OCI-LY3 (cell line): ENCODE results near the gene MARK3.

ENCODE experiments used
- H2AFZ ChIP-seq: fragments of 200-600, 300-600 bp; shearing (Covaris generic); 2 replicates; pipeline ENCODE4 v1.6.0; 2014; ENCODE audit warnings: antibody characterized with exemption, low read depth, low read length
- H3K27ac ChIP-seq: fragments of 200-600, 300-600 bp; sonication (generic); 2 replicates; pipeline ENCODE4 v1.5.1; 2014; ENCODE audit warnings: mild to moderate bottlenecking, low read length, moderate library complexity, mixed read lengths
- H3K27me3 ChIP-seq: fragments of 200-600, 300-600 bp; sonication (generic); 2 replicates; pipeline ENCODE4 v1.6.1; 2014; ENCODE audit warnings: low read depth, low read length, mixed read lengths
- H3K36me3 ChIP-seq: fragments of 200-600, 300-600 bp; sonication (generic); replicated peaks from 2 replicates; pipeline ENCODE3; 2014; ENCODE audit warnings: low read depth, low read length, mixed read lengths
- H3K4me1 ChIP-seq: fragments of 300-600, 200-600 bp; sonication (generic); 2 replicates; pipeline ENCODE4 v1.6.1; 2014; ENCODE audit warnings: low read length, mixed read lengths
- H3K4me2 ChIP-seq: fragments of 200-600, 300-600 bp; sonication (generic); 2 replicates; pipeline ENCODE4 v1.6.1; 2014; ENCODE audit warnings: low read length, mixed read lengths
- H3K4me3 ChIP-seq: fragments of 300-600, 200-600 bp; sonication (generic); 2 replicates; pipeline ENCODE4 v1.5.1; 2014; ENCODE audit warnings: antibody characterized with exemption, mild to moderate bottlenecking, low read length, moderate library complexity
- H3K79me2 ChIP-seq: fragments of 300-600, 200-600 bp; shearing (Covaris generic); 2 replicates; pipeline ENCODE4 v1.6.1; 2014; ENCODE audit warnings: mild to moderate bottlenecking, low read length, mixed read lengths
- H3K9ac ChIP-seq: fragments of 300-600, 200-600 bp; shearing (Covaris generic); 2 replicates; pipeline ENCODE4 v1.6.0; 2014; ENCODE audit warnings: mild to moderate bottlenecking, low read length, moderate library complexity
- H3K9me3 ChIP-seq: fragments of 200-600, 300-600 bp; shearing (Covaris generic); 2 replicates; pipeline ENCODE4 v1.6.1; 2014; ENCODE audit warnings: low read length, mixed read lengths; ENCODE audit not compliant: insufficient read depth
- H4K20me1 ChIP-seq: fragments of 200-600, 300-600 bp; sonication (generic); 2 replicates; pipeline ENCODE4 v1.6.1; 2016; ENCODE audit warnings: low read length, mixed read lengths; ENCODE audit not compliant: insufficient read depth
- CTCF ChIP-seq: fragments of 200-600, 300-600 bp; sonication (generic); IDR thresholded peaks from 2 replicates; pipeline ENCODE4 v1.5.1; 2014; ENCODE audit warnings: antibody characterized with exemption, low read length, low read depth
- EZH2phosphoT487 ChIP-seq: fragments of 200-600 bp; shearing (Covaris generic); IDR thresholded peaks from 2 replicates; pipeline ENCODE4 v1.6.1; 2018; ENCODE audit warnings: antibody characterized with exemption, mixed run types, low read depth

Gene MARK3

GRCh38 chr14:103545219-103545914, 160.2 kb downstream of the MARK3 start:
- H3K4me1 ChIP-seq, result peaks cover 6% of the 10 kb centered on the region; the same call in 1 of the 2 replicates
- TF ChIP-seq EZH2phosphoT487 (no peak), CTCF (no peak)
- no peaks in the 10 kb centered on the region for H3K79me2 ChIP-seq
- H3K27me3 ChIP-seq, result 0 out of 2 replicates have a peak, but pooled peaks cover 3% of the 10 kb centered on the region
- no peak overlapping the region for H2AFZ ChIP-seq
- no peak overlapping the region for H3K4me3 ChIP-seq
- H4K20me1 ChIP-seq, result no peaks in the 10 kb centered on the region
- H3K9ac ChIP-seq, result no peak overlapping the region
- H3K9me3 ChIP-seq, result no peaks in the 10 kb centered on the region
- H3K27ac ChIP-seq, result no peak overlapping the region
- no peak overlapping the region for H3K4me2 ChIP-seq
- no peaks in the 10 kb centered on the region for H3K36me3 ChIP-seq

GRCh38 chr14:103545915-103546651, 160.9 kb downstream of the MARK3 start:
- Histone ChIP-seq H3K36me3 (no peaks in the 10 kb centered on the region), H2AFZ (no peak overlapping the region), H3K4me1 (peaks cover 6% of the 10 kb centered on the region; the same call in 1 of the 2 replicates), H3K9ac (no peak overlapping the region), H4K20me1 (no peaks in the 10 kb centered on the region), H3K27ac (no peak overlapping the region), H3K4me2 (peak overlapping the region; percentile 30), H3K4me3 (no peak overlapping the region), H3K27me3 (0 out of 2 replicates have a peak, but pooled peaks cover 3% of the 10 kb centered on the region), H3K79me2 (no peaks in the 10 kb centered on the region), H3K9me3 (no peaks in the 10 kb centered on the region)
- TF ChIP-seq CTCF (no peak), EZH2phosphoT487 (no peak)

GRCh38 chr14:103546652-103547454, 161.6 kb downstream of the MARK3 start:
- no peaks in the 10 kb centered on the region for H3K79me2 ChIP-seq
- H3K4me1 ChIP-seq, result peaks cover 6% of the 10 kb centered on the region; the same call in 1 of the 2 replicates
- H3K4me3 ChIP-seq, result no peak overlapping the region
- H3K9ac ChIP-seq, result no peak overlapping the region
- H3K27ac ChIP-seq, result no peak overlapping the region
- H3K36me3 ChIP-seq, result no peaks in the 10 kb centered on the region
- TF ChIP-seq CTCF, result peak; percentile 98
- no peak for TF ChIP-seq EZH2phosphoT487
- no peaks in the 10 kb centered on the region for H3K9me3 ChIP-seq
- H2AFZ ChIP-seq, result no peak overlapping the region
- 0 out of 2 replicates have a peak, but pooled peaks cover 3% of the 10 kb centered on the region for H3K27me3 ChIP-seq
- H4K20me1 ChIP-seq, result no peaks in the 10 kb centered on the region
- peak overlapping the region; percentile 30 for H3K4me2 ChIP-seq
